Ammon's horn (tissue), 1 donor: Measurements from ENCODE around the gene C1QC.

Experiments used
- DNase-seq: peaks from one replicate; pipeline ENCODE4 v3.0.0-alpha.2; 2016; ENCODE audit warnings: low spot score

The C1QC gene

GRCh38 chr1:22643381-22643780, at the start of gene C1QC:
Gene C1QC (plus strand): TSS chr1:22643633. CDS start chr1:22644024, 391 bp downstream.
- DNase-seq, result peak; percentile 59

- no peak for DNase-seq
Measured at GRCh38 chr1:22594396-22594795, 49.0 kb upstream of the C1QC start.

DNA sequence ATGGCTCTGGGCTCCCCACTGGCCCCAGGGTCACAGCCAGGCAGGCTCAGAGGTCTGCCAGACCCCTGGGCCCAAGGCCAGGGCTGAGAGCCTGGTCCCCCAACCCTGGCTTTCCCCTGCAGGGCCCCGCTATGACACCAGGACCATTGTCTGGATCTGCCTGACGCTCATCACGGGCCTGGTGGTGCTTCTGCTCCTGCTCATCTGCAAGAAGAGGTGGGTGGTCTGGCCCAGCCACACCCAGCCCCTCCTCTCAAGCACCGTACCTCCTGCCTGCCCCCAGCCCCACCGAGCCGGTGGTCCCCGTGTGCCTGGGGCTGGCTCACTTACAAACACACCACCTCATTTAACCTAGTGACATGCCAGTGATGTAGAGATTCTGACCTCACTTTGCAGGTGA, 48.3 kb upstream of the C1QC start:
- no peak for DNase-seq

GRCh38 chr1:22597301-22597965, 46.0 kb upstream of the C1QC start:
- DNase-seq, result no peak

- no peak for DNase-seq
Measured at GRCh38 chr1:22597996-22598395, 45.4 kb upstream of the C1QC start.

GRCh38 chr1:22598736-22599135, 44.7 kb upstream of the C1QC start:
- no peak for DNase-seq

DNA sequence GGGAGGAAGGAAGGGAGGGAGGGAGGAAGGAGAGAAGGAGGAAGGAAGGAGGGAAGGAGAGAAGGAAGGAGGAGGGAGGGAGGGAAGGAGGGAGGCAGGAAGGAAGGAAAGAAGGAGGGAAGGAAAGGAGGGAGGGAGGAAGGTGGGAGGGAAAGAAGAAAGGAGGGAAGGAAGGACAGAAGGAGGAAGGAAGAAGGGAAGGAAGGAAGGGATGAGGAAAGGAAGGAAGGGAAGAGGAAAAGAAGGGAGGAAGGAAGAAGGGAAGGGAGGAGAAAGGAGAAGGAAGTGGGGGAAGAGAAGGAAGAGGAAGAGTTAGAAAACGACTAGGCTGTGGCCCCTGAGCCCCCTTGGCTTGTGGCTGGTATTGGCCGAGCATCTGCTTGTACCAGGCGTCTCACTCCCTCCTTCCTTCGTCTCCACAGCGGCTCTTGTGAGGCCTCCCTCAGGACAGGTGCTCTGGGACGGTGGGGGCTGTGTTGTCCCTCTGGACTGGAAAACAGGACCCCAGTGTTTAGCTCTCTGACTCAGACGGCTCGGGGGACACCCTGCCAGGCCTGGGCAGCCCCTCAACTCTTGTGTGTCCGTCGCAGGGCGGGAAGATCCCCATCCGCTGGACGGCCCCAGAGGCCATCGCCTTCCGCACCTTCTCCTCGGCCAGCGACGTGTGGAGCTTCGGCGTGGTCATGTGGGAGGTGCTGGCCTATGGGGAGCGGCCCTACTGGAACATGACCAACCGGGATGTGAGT, 43.2 kb upstream of the C1QC start:
- DNase-seq, result no peak

- no peak for DNase-seq
Measured at GRCh38 chr1:22600817-22601605, 42.4 kb upstream of the C1QC start.

DNA sequence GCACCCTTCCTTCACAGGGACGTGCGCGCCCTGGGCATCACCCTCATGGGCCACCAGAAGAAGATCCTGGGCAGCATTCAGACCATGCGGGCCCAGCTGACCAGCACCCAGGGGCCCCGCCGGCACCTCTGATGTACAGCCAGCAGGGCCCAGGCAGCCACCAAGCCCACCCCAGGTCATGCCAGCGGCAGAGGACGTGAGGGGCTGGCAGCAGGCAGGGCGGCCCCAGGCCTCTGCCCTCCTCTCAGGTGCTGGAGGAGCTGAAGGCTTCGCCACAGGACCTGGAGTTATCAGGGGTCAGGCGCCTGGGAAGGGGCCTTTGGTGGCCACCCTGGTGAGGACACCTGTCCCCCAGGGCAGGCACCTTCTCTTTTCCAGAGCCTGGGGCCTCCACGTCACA, 41.8 kb upstream of the C1QC start:
- no peak for DNase-seq

DNA sequence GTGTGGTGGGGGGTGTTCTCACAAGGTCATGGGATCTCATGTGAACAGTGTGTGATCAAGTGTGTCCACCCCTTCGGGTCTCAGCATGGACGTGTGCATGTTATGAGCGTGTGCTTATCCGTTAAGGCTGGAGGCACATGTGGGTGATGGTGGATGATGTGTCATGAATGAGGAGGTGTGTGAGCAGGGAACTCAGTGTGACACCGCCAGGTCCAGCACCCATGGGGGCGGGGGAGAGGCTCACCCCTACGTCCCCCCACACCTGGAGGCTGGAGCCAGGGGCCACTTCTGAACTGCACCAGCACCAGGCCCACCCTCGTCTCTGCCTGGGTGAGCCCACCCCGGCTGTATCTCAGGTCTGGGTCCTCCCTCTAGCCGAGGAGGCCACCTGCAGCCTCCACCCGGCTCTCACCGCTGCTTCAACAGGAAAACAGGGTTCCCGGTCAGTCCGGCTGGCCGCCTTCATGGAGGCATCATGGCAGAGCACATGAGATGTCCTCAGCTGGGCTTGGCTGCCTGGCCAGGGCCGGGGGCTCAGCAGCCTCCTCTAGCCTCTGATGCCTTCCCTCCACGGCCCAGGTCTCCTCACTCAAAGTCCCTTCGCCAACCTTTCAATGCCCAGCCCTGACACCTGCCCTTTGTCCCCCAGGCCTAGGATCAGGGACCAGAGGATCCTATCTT, 41.2 kb upstream of the C1QC start:
- no peak for DNase-seq

GRCh38 chr1:22606161-22606560, 37.3 kb upstream of the C1QC start:
- DNase-seq, result no peak

- DNase-seq, result no peak
Measured at GRCh38 chr1:22607154-22607553, 36.3 kb upstream of the C1QC start.

DNA sequence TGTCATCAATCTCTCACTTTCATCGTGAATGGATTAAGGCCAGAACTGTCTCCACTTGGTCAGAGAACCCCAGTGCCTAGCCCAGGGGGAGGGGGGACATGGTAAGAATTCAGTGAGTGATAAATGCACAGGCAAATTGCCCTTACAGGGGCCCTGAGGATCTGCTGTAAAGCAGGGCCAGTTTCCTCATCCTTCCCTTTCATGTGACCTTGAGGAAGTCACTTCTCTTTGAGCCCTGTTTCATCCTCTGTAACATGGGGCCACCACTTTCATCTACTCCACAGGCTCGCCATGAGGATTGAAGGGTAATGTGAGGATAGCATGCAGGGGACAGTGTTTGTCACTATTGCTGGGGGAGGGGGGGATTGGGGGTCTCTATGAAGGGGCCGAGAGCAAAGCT, 35.1 kb upstream of the C1QC start:
- DNase-seq, result no peak

GRCh38 chr1:22609291-22609690, 34.1 kb upstream of the C1QC start:
- no peak for DNase-seq

- peak; percentile 18 for DNase-seq
Measured at GRCh38 chr1:22611530-22611947, 31.9 kb upstream of the C1QC start.

DNA sequence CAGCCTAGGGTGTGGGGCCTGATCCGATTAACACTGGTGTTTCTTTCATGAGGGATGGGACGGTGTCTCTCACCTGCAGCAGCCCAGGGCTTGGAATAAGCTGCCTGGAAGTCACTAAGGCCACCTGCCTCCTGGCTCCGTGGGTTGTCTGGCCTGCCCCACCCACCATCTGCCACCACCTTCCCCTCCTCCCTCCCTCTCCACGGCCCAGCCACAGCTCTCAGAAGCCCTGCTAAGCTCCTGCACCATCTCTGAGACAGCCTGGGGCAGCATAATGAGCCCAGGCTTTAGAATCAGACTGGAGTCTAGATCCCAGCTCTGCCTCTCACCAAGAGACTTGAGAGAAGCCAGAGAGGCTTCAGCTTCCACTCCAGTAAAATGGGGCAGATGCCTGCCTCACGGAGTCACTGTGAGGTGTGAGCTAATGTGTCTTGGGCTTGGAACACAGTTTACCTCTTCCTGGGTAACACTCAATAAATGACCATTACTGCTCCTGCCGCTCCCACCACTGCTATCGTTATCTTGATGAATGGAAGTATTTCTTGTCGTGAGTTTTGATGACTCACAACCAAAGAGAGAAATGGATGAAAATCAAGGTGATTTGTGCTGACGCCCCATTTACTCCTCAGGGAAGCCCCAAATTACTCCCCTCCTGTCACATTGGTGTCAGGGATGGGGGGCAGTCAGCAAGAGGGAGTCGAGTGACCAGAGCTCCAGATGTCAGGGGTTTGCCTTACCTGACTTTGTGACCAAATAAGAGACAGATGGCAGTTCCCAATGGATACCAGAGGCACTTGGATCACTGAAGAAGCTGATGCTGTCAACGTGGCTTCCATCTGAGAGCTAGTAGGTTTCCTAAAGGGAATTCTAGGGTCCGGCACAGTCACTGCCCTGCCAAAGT, 30.5 kb upstream of the C1QC start:
- no peak for DNase-seq

DNA sequence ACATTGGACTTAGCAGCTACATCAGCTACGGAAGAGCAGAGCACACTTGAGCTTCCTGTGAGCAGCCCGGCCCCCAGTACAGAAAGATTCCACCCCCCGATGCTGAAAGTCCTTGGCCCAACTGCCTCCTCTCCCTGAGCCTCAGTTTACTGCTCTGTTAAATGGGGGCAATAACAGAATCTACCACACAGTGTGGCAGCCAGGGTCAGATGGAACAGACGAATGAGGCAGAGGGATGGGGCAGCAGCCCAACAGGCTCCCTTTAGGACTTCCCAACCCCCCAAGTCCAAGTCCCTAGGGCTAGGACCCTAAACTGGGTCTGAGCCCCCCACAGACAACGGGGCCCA, 29.9 kb upstream of the C1QC start:
- DNase-seq, result no peak

GRCh38 chr1:22613951-22614350, 29.5 kb upstream of the C1QC start:
- DNase-seq, result no peak

DNA sequence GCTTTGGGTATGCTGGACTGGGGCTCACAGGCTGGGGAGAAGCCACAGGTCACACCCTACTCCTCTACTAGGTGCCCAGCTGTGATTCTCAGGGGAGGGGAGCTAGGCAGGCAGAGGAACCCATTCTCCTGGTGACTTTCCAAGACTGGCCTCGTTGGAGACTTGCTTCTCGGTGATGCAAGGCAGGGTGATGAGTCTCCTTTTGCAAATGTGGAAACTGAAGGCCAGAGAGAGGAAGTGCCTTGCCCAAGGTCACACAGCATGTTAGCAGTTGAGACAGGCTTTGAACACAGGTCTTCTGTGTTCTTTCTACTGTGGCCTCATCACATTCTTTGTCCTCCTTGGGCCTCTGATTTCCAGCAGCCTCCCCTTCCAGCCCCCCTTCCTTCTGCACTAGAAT, 27.5 kb upstream of the C1QC start:
- no peak for DNase-seq

DNA sequence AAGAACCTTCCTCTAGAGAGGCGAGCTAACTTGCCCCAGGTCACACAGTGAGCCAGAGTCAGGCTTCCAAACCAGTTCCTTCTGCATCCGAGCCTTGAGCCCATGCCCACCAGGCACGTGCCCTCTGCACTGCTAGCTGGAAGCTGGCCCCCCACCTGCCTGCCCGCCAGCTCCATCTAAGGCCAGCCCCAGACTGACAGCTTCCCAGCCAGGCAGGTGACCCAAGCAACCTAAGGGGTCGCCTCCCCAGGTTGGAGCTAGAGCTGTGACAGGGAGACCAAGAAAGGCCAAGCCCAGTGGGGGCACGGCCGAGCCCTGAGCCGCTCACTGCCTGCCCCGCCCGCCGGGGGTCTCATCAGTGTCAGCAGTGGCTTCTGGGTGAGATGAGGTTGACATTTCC, 26.9 kb upstream of the C1QC start:
- no peak for DNase-seq

DNA sequence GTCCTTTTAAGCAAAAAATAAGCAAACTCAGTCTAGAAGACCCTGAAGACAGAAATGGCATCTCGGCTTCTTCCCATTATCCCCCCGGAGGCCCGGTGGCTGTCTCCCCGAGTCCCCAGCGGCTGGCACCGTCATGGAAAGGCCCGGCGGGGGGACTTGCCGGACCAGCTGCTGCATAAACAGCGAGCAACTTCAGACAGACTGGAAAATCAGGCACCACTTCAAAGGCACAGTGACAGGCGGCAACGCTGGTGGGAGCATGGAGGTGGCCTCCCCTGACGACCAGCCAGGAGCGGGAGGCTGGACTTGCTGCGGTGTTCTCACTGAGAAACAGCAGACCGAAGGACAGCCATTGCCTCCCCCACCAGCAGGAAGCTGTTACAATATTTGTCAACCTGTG, 25.4 kb upstream of the C1QC start:
- DNase-seq, result no peak

DNA sequence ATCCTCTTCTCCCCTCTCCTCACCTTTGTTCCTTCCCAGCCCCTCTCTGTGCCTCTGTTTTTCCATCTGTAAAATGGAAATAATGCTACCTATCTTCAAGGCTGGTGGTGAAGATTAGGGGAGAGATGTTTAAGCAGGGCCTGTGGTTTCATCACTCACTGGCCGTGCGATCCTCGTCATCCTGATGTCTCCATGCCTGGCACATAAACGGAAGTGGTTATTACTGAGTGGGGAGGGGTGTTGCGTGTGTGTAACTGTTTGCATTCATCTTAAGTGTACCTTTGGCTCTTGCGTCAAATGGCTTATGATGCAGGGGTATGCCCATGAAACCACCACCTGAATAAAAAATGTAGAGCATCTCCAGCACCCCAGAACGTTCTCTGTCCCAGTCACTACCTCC, 24.2 kb upstream of the C1QC start:
- DNase-seq, result no peak
